ENCODE measurements around the gene SPIN2A. TPM values are rescaled to one million over a fixed set of nuclear protein-coding genes. Genes with fewer than 3 reads are reported as not detected.
"Not testable (repeated sequence)": the region's sequence is repeated elsewhere in the genome, so short reads cannot be mapped to it uniquely, and the experiment has no call there.

The SPIN2A gene
- polyA plus RNA-seq (1.2 and 2.5 TPM in 2 replicates), polyA minus RNA-seq (1.6 and 2.9 TPM in 2 replicates)

DNA sequence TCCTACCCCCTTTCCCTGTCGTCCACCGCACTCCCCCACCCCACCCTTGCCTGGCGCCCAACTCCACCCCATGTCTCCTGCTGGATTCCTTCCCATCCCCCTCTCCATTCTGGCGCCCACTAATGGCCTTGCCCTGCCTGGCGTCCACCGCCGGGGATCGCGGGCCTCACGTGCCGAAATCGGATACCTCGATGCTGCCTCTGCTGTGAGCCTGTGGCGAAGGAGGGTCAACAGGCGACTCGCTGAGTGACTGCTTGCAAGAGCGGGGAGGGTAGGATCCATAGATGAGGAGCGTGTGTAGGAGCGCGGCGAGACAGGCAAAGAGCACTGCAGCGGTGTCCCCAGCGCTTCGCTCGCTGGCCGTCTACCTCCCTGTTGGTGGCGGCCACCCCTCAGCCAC lies at the start of gene SPIN2A:
Gene SPIN2A (minus strand): TSS at position 325 of the 400 bp plus-strand sequence. CDS start 800 bp downstream, outside the sequence.
- TF ChIP-seq, protein P1, sequence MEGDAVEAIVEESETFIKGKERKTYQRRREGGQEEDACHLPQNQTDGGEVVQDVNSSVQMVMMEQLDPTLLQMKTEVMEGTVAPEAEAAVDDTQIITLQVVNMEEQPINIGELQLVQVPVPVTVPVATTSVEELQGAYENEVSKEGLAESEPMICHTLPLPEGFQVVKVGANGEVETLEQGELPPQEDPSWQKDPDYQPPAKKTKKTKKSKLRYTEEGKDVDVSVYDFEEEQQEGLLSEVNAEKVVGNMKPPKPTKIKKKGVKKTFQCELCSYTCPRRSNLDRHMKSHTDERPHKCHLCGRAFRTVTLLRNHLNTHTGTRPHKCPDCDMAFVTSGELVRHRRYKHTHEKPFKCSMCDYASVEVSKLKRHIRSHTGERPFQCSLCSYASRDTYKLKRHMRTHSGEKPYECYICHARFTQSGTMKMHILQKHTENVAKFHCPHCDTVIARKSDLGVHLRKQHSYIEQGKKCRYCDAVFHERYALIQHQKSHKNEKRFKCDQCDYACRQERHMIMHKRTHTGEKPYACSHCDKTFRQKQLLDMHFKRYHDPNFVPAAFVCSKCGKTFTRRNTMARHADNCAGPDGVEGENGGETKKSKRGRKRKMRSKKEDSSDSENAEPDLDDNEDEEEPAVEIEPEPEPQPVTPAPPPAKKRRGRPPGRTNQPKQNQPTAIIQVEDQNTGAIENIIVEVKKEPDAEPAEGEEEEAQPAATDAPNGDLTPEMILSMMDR (IDR thresholded peaks at IDR 0.05; ENCODE audit: poor library complexity, severe bottlenecking) = peak; percentile 18
- Histone ChIP-seq H3K9ac (ENCODE audit: low read length) (peak within 1 kb of the TSS; percentile 9), H3K4me3 (ENCODE audit: low read length) (peak within 1 kb of the TSS; percentile 57)
- H3K79me2 ChIP-seq (replicated peaks; ENCODE audit: insufficient read depth, low read length); H3K36me3 ChIP-seq (ENCODE audit: insufficient read depth, low read length); H3K27me3 ChIP-seq (ENCODE audit: insufficient read depth, low read depth, low read length); H3K4me2 ChIP-seq (ENCODE audit: low read length); H3K27ac ChIP-seq (ENCODE audit: low read length); H3F3A ChIP-seq (ENCODE audit: insufficient read depth, low read length, poor library complexity, severe bottlenecking); H3K9me2 ChIP-seq (ENCODE audit: insufficient read depth, low read length); H4K20me1 ChIP-seq (ENCODE audit: insufficient read depth); H3K9me3 ChIP-seq (ENCODE audit: low read length); H2AFZ ChIP-seq (ENCODE audit: low read depth, low read length): not testable (repeated sequence)

DNA sequence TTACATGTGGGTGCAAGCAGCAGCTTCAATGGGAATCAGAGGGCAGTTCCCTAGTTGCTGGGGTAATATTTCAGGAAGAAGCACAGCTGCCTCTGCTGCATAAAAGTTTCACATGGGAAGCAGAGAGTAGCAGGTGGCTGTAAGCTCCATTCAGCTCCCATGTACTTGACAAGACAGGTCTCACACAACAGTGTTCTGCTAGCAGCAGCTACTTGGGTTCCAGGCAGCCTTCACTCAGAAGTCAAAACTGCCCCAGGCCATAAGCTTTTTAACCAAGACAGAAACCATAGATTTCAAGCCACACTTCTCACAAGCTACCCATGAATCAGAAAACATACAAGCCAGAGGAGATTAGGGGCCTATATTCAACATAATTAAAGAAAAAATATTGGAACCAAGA lies 41.4 kb upstream of the SPIN2A start:
- Histone ChIP-seq H3K9me3 (ENCODE audit: low read length) (no peaks in the 10 kb centered on the region), H3K4me2 (ENCODE audit: low read length) (no peak overlapping the region), H4K20me1 (ENCODE audit: insufficient read depth) (no peaks in the 10 kb centered on the region), H3K27me3 (ENCODE audit: insufficient read depth, low read depth, low read length) (no peaks in the 10 kb centered on the region), H3F3A (ENCODE audit: insufficient read depth, low read length, poor library complexity, severe bottlenecking) (no peaks in the 10 kb centered on the region), H3K36me3 (ENCODE audit: insufficient read depth, low read length) (no peaks in the 10 kb centered on the region), H3K27ac (ENCODE audit: low read length) (no peak overlapping the region), H3K4me3 (ENCODE audit: low read length) (no peak overlapping the region), H3K9me2 (ENCODE audit: insufficient read depth, low read length) (no peaks in the 10 kb centered on the region), H3K79me2 (replicated peaks; ENCODE audit: insufficient read depth, low read length) (no peaks in the 10 kb centered on the region), H3K9ac (ENCODE audit: low read length) (no peak overlapping the region), H2AFZ (ENCODE audit: low read depth, low read length) (no peak overlapping the region)
- no peak for TF ChIP-seq MXI1 (conservative IDR thresholded peaks at IDR 0.05; ENCODE audit: poor library complexity, severe bottlenecking)
- no peak for TF ChIP-seq REST (IDR thresholded peaks at IDR 0.05; ENCODE audit: borderline replicate concordance)
- TF ChIP-seq, protein P1 (IDR thresholded peaks at IDR 0.05; ENCODE audit: poor library complexity, severe bottlenecking) = no peak
- no peak for TF ChIP-seq EZH2 (IDR thresholded peaks at IDR 0.05; ENCODE audit: borderline replicate concordance, insufficient read depth, low read length, poor library complexity, severe bottlenecking)
- TF ChIP-seq POLR2AphosphoS5 (IDR thresholded peaks at IDR 0.05) = no peak
- no peak for TF ChIP-seq EP300 (conservative IDR thresholded peaks at IDR 0.05; ENCODE audit: poor library complexity, severe bottlenecking)
